GM21786 (cell line): Measurements from ENCODE around the gene DUS2.
"Not testable (repeated sequence)": the region's sequence is repeated elsewhere in the genome, so short reads cannot be mapped to it uniquely, and the experiment has no call there.

ENCODE experiments used
- ATAC-seq: cut with Tn5 transposase; IDR thresholded peaks from one replicate; pipeline ENCODE4 v1.9.1; 2021; ENCODE audit not compliant: unreplicated experiment

The DUS2 gene

DNA sequence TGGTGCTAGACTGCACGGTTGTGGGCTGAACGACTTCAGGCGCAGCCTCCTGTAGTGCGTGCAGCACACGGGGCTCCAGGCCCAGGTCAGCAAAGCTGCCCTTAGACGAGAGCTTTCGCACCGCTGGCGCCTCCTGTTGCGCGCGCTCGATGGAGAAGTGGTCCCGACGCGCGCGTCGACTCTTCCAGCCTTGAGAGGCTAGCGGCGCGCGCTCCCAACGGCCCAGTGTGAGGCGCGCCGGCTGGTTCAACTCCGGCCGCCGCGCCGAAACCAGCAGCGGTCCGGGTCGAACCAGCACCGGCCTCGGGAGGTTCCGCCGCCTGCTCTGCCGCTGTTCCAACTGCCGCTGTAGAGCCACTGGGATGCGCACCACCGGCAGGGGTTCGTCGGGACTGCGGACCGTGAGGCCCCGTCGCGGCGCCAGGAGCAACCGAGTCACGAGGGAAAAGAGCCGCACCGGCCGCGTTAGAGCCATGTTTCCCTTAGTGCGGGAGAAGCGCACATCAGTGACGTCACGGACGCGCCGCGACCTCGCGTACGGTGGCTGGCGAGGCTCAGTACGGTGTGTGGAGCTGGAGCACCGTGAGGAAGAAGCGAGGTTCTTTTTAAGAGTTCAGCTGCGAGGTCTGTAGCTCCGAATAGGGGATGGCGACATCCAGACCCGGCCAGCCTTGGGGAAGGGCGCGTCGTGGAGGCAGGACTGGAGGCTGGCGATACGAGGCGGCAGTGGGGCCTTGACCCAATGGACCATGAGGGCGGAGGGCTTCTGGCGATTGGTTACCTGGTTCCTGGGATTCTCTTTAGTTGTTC is at the start of gene DUS2, which contains the start of gene DDX28:
Gene DUS2 (plus strand): TSS at position 557 of the 810 bp plus-strand sequence. CDS start 14,740 bp downstream, outside the sequence.
Gene DDX28 (minus strand): TSS at position 505 of the 810 bp plus-strand sequence. CDS start 30 bp downstream, at position 475.
- peak; percentile 78 for ATAC-seq

GRCh38 chr16:67975321-67976105 is 47.6 kb upstream of the DUS2 start:
- no peak for ATAC-seq

- ATAC-seq, result no peak
Observed at GRCh38 chr16:67976205-67976604, 46.9 kb upstream of the DUS2 start.

DNA sequence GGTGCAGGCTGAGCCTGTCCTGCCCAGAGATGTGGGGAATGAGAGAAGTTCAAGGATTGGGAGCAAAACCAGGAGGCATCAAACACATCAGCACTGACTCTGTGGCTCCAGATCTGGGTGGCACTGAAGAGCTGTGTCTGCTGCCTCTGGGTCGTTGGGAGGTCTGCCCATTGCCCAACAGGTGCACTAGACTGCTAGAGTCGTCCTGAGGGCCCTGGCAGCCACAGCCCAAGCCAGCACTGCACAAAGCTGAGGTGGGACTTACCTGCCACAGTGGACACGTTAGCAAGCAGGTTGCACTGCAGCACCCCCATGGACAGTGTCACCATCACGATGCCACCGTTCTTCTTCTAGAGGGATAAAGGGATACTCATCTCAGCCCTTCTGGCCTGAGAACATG is 46.1 kb upstream of the DUS2 start:
- no peak for ATAC-seq

DNA sequence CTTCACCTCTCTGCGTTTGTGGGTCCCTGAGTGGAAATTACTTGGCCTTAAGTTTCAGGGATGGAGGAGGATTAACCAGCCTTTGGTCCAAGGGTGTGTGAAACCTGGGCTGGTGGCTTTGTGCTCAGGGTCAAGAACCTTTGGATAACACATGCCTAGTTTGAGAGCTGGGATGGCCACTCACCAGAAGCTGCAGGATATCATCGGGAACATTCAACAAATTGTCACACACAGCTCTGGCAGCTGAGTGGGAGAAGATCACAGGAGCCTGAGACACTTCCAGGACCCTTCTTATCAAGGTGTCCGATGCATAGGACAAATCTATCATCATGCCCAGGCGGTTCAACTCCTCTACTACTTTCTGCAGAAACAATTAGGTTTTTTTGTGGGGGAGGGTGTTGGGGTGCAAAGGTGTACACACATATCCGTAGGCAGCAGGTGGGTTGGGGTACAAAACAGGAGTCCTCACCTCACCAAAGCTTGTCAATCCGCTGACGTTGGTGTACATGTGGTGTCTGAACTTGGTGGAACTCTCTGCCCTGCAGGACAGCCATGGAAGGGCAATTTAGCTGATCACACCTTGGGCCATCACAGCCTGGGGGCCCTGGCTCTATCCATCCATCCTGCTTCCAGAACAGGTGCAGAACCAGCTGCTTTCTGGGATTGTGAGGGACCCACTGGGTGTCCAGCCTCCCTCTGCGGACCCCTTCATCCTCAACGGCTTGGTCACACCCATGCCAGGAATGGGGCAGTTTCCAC is 45.4 kb upstream of the DUS2 start:
- ATAC-seq, result no peak

- ATAC-seq, result no peak
Observed at GRCh38 chr16:67979955-67980678, 43.0 kb upstream of the DUS2 start, which contains the start of gene DPEP3. Gene DPEP3 (minus strand): TSS chr16:67980499. CDS start chr16:67980380, 119 bp downstream.

DNA sequence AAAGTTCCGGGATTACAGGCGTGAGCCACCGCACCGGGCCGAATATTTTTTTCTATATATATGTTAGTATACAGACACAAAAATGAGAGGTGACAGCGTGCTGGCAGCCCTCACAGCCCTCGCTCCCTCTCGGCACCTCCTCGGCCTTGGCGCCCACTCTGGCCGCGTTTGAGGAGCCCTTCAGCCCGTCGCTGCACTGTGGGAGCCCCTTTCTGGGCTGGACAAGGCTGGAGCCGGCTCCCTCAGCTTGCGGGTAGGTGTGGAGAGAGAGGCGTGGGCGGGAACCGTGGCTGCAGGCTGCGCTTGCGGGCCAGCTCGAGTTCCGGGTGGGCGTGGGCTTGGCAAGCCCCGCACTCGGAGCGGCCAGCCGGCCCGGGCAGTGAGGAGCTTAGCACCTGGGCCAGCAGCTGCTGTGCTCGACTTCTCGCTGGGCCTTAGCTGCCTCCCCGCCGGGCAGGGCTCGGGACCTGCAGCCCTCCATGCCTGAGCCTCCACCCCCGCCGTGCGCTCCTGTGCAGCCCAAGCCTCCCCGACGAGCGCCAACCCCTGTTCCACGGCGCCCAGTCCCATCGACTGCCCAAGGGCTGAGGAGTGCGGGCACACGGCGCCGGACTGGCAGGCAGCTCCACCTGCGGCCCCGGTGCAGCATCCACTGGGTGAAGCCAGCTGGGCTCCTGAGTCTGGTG is 40.9 kb upstream of the DUS2 start:
- no peak for ATAC-seq

DNA sequence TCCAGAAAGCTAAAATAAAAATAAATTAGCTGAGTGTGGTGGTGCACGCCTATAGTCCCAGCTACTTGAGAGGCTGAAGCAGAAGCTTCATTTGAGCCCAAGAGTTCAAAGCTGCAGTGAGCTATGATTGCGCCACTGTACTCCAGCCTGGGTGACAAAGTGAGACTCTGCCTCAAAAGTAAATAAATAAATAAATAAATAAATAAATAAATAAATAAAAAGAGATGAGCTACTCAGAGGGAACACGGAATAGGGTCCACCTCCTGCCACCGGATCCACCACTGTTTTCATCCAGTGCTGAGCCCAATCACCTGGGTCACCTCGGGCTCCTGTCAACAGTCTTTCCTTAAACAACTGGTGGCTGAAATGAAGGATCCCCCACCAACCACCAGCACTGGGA is 36.1 kb upstream of the DUS2 start:
- no peak for ATAC-seq

DNA sequence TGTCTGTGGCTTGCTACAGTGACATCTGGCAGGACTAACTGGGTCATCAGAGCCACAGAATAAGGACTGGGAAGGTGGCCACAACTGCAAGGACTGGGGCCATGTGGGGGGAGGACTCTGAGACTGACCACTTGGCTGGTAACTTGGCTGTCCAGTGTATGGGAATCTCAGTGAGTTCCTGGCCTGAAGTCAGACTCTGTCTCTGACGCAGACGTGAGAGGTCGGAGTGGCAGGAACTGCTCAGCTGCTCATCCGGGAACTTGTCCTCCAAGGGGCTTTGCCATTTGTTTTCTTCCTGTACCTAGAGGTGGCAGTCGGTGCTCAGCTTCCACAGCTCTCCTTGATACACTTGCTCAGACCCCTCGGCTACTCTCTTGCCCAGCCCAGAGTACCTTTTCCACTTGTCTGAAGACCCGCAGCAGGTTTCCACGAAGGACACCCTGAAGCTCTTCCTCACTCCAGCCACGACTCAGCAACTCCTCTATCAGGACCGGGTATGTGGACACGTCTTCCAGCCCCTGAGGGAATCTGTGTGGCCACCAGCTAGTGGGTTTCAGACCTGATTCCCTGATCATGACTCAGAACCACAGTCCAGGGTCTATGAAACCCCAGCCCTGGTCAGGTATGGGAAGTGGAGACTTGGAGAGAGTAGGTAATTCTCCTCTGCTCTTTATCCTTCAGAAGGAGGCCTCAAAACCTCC is 35.5 kb upstream of the DUS2 start:
- no peak for ATAC-seq

GRCh38 chr16:67988675-67989074 is 34.4 kb upstream of the DUS2 start:
- no peak for ATAC-seq

DNA sequence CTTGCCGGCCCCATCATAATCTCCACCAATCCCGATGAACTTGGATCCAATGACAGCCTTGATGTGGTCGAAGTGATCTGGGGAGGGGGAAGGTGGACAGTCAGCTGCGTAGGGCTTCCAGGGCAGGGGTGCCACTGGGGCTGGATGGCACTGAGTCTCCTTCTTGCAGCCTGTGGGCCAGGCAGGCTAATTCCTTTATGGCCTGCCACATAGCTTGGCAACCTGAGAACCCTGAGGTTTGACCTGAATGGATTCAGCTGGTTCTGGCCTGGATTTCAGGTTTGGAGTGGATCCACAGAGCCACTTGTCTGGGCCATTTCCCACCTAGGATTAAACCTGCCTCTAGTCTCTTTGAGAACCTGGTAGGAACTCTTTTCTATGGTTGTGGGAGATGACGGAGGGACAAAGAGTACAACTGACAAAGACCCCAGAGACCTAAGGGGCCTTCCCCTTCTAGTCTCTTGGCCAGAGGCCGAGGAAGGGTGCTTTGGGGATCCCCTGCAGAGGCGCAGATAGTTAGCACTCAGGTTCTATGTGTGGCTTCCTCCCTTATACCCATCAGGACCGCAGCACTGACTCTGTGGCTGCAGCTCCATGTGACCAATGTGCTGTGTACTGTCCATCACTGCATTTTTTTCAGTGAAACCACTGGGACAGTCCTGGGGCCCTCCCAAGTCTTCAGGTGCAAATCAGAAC is 33.6 kb upstream of the DUS2 start:
- peak; percentile 26 for ATAC-seq

- ATAC-seq, result no peak
Observed at GRCh38 chr16:67990018-67990386, 33.1 kb upstream of the DUS2 start.

GRCh38 chr16:67992661-67993206 is 30.4 kb upstream of the DUS2 start:
- no peak for ATAC-seq

DNA sequence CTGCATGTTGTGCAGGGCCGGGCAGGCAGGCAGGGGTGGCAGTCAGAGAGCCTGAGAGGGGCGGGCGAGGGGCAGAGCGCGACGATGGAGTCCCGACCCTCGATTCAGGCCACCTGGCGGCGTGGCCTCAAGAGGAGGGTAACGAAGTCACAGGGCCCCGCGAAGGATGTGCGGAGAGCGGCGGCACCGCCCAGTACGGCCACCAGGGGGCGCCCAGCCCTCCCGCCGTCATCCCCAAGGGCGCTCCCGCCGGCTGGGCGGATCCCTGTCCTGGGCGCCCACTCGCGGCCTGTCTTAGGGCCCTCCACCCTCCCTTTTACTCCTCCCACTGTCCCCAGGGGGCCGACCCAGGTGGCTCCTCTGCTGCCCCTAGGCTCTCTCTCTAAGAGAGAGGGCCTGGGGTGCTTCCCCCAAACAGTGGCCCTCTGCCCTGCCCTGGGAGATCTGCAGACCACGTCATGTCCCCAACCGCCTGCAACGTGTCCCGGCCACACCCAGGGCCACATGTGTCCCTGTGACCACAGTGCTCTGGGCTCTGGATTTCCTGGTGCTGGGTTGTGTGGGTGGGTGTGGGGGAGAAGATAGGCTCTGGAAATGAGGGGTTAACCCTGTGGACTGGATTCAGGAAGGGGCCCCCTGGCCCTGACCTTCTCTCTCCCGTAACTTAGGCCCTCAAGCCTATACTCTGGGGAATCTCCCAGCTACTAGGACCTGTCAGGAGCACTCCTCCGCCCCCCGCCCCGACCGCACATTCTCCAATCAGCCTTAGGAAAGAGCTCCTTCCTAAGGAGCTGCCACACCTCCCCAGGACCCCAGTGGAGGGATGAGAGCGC is 29.7 kb upstream of the DUS2 start:
- ATAC-seq, result peak; percentile 73

GRCh38 chr16:67994040-67994408 is 29.1 kb upstream of the DUS2 start:
- not testable (repeated sequence) for ATAC-seq

DNA sequence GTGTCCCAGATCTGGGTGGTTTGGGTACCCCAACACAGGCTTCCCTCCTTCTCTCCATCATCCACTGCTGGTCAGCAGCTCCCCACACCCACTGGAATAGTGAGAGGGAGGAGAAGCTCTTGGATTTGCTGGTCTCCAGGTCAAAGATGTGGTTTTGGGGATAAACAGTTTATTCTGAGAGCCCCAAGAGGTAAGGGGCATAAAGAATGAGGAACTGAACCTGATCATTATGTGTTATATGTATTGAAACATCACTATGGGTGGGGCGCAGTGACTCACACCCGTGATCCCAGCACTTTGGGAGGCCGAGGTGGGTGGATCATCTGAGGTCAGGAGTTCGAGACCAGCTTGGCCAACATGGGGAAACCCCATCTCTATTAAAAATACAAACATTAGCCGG is 27.7 kb upstream of the DUS2 start:
- no peak for ATAC-seq

- ATAC-seq, result no peak
Observed at GRCh38 chr16:67996666-67997065, 26.4 kb upstream of the DUS2 start.
